Uterus (tissue), 4 donors: Measurements from ENCODE around the gene ARHGEF2. TPM values are rescaled to one million over a fixed set of nuclear protein-coding genes. Genes with fewer than 3 reads are reported as not detected.

Source experiments
- DNase-seq, 2 donors: peaks; one replicate each; pipeline ENCODE4 v3.0.0-alpha.2; 2019 to 2020
- H3K27ac ChIP-seq, 2 donors: fragments of 200-600 bp; sonication (generic); 1 replicate in 1 of 2; 2 replicates in 1 of 2; pipeline ENCODE4 v1.5.1; 2016 to 2018
- H3K27me3 ChIP-seq, 2 donors: fragments of 200-600 bp; sonication (generic); one replicate each; pipeline ENCODE4 v1.5.1; 2018 to 2019; ENCODE audit warnings: control low read depth in 1 of 2
- H3K36me3 ChIP-seq, 2 donors: fragments of 200-600 bp; sonication (generic); one replicate each; pipeline ENCODE4 v1.5.1; 2019; ENCODE audit warnings: control low read depth in 1 of 2
- H3K4me1 ChIP-seq, 2 donors: fragments of 200-600 bp; sonication (generic); one replicate each; pipeline ENCODE4 v1.5.1; 2018 to 2019; ENCODE audit warnings: control low read depth in 1 of 2
- H3K4me3 ChIP-seq, 2 donors: fragments of 200-600 bp; sonication (generic); 1 replicate in 1 of 2; 2 replicates in 1 of 2; pipeline ENCODE4 v1.5.1; 2018 to 2019; ENCODE audit warnings: mild to moderate bottlenecking in 1 of 2
- H3K9me3 ChIP-seq, 2 donors: fragments of 200-600 bp; sonication (generic); one replicate each; pipeline ENCODE4 v1.5.1; 2019; ENCODE audit warnings: control low read depth in 1 of 2
- CTCF ChIP-seq, 4 experiments: fragments of 200-600 bp in 2 of 4; fragments of 450-650 bp in 2 of 4; sonication (generic) in 2 of 4; IDR thresholded peaks; one replicate each; pipeline ENCODE4 v1.5.1; 2016 to 2019; ENCODE audit warnings: antibody characterized with exemption in 4 of 4, mild to moderate bottlenecking in 2 of 4, moderate library complexity in 1 of 4
- POLR2A ChIP-seq, 2 donors: fragments of 450-650 bp; IDR thresholded peaks; one replicate each; pipeline ENCODE4 v1.6.1; 2016; ENCODE audit warnings: antibody characterized with exemption in 2 of 2, mild to moderate bottlenecking in 1 of 2, moderate library complexity in 1 of 2
- intact Hi-C: fragments of 100-400 bp; cut with DNase I; formaldehyde crosslinking; loops from one replicate; pipeline ENCODE4 v1.15.1; 2023; ENCODE audit warnings: low total_unique reads
- total RNA-seq, 4 donors: library from RNA; depleted of rRNA in 3 of 4; stranded (reverse); fragments of >200 nt in 3 of 4; gene quantifications; one replicate each; pipeline versions ENCODE4 v1.1.0 to v1.2.4, GENCODE V29; 2014 to 2023
- donor health status: DM: yes; HTN: yes; CAD: no.

Gene ARHGEF2
- total RNA-seq, 4 donors from 2014 or later: 59.4 to 178 (median 72.8) TPM

- intact Hi-C loops: no loop called here
- H3K4me1 ChIP-seq: peaks cover 10 to 29% of the 10 kb centered on the region in 2 donors
- no peaks in the 10 kb centered on the region for H3K9me3 ChIP-seq
- peak overlapping the region; percentile 95 to 99 for H3K27ac ChIP-seq
- no peaks in the 10 kb centered on the region for H3K27me3 ChIP-seq
- H3K36me3 ChIP-seq: no peaks in the 10 kb centered on the region
- H3K4me3 ChIP-seq: peak overlapping the region; percentile 70 to 91
- TF ChIP-seq POLR2A (IDR thresholded peaks at IDR 0.05) (no peak), CTCF (IDR thresholded peaks at IDR 0.05) (no peak)
- no peak for DNase-seq
Measured at GRCh38 chr1:155975375-155976061, 2.8 kb downstream of the ARHGEF2 start.

GRCh38 chr1:155974208-155975115 is 3.9 kb downstream of the ARHGEF2 start:
- Histone ChIP-seq H3K9me3 (no peaks in the 10 kb centered on the region), H3K4me1 (peaks cover 10 to 29% of the 10 kb centered on the region in 2 donors), H3K27ac (peak overlapping the region; percentile 95 to 99), H3K36me3 (no peaks in the 10 kb centered on the region), H3K4me3 (peak overlapping the region in 1 of 2 donors; percentile 70), H3K27me3 (no peaks in the 10 kb centered on the region)
- DNase-seq: no peak
- intact Hi-C loops: no loop called here
- TF ChIP-seq CTCF (IDR thresholded peaks at IDR 0.05): no peak

GRCh38 chr1:155973723-155974122 is 4.6 kb downstream of the ARHGEF2 start:
- Histone ChIP-seq H3K4me3 (no peak overlapping the region), H3K4me1 (peaks cover 10 to 36% of the 10 kb centered on the region in 2 donors), H3K36me3 (no peaks in the 10 kb centered on the region), H3K27me3 (no peaks in the 10 kb centered on the region), H3K9me3 (no peaks in the 10 kb centered on the region), H3K27ac (peak overlapping the region; percentile 95 to 99)
- DNase-seq: no peak
- intact Hi-C loops: no loop called here
- TF ChIP-seq POLR2A (IDR thresholded peaks at IDR 0.05): no peak
- TF ChIP-seq CTCF (IDR thresholded peaks at IDR 0.05): no peak

- Histone ChIP-seq H3K27ac (peak overlapping the region; percentile 44 to 99), H3K9me3 (no peaks in the 10 kb centered on the region), H3K36me3 (no peaks in the 10 kb centered on the region), H3K27me3 (no peaks in the 10 kb centered on the region), H3K4me3 (no peak overlapping the region), H3K4me1 (peaks cover 10 to 50% of the 10 kb centered on the region in 2 donors)
- TF ChIP-seq POLR2A (IDR thresholded peaks at IDR 0.05): no peak
- no peak for TF ChIP-seq CTCF (IDR thresholded peaks at IDR 0.05)
- no peak for DNase-seq
- intact Hi-C loops: no loop called here
Measured at GRCh38 chr1:155971910-155972809, 6.2 kb downstream of the ARHGEF2 start.
